NK-92 treated with Interleukin-12 subunit alpha and Interleukin-12 subunit beta, amount 100 ng/mL, for 24 hours (cell line): ENCODE measurements around the gene VWC2.

Source experiments
- DNase-seq: peaks from one replicate; lab custom pipeline; 2025; lab: John Stamatoyannopoulos, UW

Gene VWC2

DNA sequence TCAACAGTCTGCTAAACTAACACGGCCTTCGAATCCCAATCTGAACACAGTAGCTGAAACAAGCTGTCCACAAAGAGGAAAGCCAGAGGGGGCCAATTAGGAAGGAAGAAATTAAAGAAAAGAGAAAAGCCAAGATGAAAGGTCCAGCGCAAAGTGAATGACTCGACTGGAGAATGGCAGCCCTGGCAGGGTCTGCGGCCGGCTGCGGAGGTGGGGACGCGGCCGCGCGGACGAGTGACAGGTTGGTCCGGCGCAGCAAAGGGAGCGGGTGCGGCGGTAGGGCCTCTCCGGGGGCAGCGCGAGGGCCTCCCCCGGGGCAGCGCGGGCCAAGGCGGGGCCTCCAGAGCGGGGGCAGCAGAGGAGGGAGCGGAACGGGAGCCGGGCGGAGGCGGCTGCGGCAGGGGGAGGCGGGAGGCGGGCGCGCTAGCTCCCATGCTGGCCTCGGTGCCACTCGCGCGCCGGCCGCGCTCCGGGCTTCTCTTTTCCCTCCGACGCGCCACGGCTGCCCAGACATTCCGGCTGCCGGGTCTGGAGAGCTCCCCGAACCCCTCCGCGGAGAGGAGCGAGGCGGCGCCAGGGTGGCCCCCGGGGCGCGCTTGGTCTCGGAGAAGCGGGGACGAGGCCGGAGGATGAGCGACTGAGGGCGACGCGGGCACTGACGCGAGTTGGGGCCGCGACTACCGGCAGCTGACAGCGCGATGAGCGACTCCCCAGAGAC lies at the start of gene VWC2:
TSS of gene VWC2 (plus strand) at position 421 of the 718 bp plus-strand sequence. CDS start 1,798 bp downstream, outside the sequence.
- DNase-seq, result no peak

DNA sequence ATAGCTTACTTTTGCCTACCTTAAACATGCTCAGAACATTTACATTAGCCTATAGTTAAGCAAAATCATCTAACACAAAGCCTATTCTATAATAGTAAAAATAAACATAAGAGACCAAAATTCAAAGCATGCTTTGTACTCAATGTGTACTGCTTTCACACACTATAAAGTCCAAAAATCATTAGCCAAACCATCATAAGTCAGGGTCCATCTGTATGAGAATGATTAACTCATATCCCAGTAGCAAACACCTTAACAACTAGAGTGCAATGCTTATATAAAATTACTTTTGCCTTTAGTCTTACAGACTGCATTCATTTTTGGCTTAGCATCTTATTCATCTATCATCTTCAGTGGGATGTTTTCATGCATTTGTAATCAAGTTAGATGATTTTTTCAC lies 49.4 kb upstream of the VWC2 start:
- no peak for DNase-seq

DNA sequence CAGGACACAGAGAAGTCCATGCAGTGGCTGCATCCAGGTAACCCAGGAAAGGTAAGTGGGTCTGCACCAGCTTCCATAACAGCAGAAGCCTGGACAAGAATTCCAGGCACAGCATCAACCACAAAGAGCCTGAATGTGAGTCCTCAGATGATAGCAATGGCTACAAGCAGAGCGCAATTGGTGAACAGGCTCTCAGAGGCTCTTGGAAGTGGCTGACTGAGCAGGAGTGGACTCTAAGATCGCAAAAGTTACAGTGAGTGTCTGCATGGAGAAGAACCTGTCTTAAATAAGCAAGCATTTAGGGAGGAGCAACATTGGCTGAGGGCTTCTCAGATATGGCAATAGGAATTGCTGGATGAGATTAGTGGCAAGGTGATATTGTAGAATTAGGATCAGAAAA lies 41.6 kb upstream of the VWC2 start:
- no peak for DNase-seq

DNA sequence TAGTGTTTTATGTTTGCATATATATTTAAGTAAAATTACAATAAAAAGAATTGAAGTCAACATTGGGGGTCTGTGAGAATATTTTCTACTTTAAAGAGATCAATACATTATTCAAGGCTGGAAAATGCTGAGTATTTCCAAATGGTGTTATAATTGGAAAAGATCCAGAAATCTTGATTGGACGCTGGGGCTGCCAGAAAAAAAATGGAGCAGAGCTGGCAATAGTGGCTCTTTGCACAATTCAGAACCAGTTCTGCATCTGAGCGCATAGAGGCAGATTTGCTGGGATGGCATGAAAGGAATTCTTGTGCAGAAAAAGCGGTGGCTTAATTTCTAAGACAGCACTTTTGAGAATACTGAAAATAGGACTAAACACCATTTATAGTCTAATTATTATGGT lies 10.8 kb upstream of the VWC2 start:
- DNase-seq, result no peak

DNA sequence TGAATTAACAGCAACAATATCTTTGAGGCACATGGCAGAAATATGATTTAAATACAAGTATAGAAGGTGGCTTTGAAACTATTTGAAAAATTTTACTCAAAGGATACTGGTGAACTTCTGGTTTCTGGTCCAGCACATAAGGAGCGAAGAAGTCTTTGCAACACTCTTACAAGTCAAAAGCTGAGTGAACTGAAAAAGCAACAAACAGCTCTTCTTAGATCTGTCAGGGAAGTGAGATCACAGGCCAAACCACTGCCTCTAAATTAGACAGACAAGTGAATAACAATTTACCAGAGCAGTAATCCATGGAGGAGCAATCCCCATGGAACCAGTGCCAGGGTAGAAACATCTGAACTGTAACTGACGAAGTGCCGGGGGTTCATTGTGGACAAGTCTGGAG lies 9.6 kb upstream of the VWC2 start:
- no peak for DNase-seq

DNA sequence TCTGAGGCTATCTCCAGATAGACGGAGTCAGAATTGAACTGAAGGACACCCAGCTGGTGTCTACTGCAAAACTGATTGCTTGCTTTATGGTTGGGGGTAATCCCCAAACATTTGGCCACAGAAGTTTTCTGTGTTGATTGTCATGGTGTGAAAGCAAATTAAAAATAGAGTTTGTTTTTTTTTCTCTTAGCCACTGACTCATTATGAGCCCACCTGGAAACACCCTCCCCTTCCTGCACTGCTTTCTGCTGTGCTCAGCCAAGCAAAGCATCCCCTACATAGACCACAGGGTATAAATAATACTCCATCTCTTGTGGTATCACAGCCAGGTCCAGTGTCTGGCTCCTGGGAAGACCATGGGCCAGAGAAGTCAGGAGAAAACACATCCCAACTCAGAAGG lies 6.5 kb upstream of the VWC2 start:
- no peak for DNase-seq

DNA sequence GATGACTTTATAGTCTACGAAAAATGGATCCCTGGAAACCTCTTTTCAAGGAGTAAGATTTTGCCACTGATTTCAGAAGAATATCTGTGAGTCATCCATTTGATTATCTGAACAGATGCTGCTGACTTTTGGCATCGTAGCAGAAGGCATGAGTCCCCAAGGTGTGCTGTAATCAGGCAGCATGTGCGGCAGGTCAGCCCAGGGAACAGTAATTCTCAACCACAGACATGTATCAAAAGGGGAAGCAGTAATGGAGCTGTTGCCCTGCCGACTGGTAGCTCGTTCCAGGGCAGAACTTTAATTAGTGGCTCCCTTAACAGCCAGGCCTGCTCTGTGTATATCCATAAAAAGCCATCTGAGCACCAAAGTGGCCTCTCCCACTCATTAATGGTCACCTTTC lies 5.7 kb upstream of the VWC2 start:
- DNase-seq, result no peak

DNA sequence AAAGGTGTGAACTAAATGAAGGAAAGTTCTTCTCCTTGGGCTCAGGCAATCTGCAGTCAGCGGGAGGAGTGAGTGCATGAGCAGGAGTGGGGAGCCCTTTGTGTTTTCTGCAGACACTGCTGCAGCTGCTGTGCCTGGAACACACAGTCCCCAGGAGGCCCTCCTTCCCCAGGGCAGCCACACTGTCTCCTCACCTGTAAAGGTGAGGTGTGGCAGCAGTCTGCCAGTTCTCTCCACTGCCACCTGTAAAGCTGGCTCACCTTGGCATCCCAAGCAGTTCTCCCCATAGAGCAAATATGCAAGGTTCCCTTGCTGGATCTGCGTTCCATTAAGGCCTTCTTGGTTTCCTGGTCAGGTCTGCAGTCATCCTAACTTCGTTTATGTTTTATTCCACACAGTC lies 5.2 kb upstream of the VWC2 start:
- DNase-seq, result no peak

DNA sequence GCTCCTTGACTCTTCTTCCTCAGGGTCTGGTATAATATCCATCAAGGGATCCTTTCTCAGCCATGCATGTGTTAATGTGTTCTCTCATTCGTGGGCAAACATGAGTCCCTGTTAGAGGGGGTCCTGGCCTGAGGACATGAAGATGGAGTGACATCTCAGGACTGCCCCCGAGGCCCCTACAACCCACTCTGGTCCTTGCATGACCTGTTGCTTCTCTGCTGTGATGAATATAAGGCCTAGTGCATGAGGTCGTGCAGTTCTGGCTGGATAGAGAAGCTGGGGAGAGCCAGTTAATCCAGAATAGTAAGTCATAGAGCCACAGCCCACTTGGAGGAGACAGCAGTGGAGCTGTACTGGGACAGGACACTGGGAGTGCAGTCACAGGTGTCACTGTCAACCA lies 4.6 kb upstream of the VWC2 start:
- DNase-seq, result no peak

DNA sequence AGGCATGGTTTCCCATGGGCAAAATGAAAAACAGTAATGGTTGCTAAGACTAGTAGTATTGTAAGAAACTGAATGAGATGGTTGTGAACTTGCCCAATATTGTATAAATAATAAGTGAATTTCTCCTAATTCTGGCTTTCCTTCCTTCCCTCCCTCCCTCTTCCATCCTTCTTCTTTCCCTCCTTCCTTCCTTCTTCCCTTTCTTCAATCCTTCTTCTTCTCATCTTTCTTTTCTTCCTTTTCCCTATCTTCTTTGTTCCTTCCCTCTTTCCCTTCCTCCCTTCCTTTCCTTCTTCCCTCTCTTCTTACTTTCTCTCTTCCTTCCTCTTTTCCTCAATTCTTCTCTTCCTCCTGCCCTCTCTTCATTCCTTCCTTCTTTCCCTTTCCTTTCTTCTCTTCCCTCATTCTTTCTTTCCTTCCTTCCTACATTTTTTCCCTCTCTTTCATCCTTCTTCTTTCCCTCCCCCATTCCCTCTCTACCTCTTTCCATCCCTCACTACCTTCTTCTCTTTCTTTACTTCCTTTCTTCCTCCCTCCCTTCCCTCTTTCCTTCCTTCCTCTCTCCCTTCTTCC lies 4.1 kb upstream of the VWC2 start:
- no peak for DNase-seq

DNA sequence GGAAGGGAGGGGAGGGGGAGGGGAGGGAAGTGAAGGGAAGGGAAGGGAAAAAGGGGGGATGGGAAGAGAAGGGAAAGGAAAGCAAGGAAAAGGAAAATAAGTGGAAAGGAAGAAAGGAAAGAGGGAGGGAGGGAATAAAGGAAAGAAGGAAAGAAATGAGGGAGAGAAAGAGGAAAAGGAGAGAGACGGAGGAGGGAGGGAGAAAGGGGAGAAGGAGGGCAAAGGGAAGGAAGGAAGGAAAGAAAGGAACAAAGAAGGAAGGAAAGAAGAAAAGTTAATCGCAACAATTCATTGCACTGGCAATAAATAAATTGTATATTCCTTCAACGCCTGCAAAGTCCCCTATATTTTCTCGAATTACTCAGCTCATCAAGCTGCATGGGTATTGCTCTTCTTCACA lies 2.6 kb upstream of the VWC2 start:
- DNase-seq, result no peak

DNA sequence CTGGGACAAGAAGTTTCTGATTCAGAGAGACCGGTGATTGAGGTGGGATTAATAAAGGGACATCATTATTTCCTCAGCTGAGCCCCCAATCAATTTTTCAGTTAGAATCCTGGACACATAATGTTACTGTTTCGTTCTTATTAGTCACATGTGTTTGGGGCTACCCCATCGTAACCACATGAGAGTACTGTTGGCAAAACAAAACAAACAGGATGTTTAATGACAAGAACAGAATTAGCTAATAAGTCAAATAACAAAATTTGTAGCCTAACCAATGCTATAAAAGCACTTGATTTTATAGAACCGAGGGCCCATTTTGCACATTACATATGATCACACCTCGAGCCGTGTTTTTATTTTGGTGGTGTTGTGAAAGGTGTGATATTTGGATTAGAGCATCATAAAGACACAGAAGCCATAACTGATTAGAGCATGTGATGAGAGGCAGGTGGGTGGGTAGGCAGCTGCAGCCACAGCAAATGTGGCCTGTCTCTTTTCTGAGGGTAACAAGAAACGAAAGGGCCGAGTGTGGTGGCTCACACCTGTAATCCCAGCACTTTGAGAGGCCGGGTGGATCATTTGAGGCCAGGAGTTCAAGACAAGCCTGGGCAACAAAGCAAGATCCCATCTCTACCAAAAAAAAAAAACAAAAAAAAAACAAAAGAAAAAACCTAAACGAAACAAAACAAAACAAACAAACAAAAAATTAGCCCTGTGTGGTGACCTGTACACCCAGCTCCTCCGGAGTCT lies 1.8 kb upstream of the VWC2 start:
- no peak for DNase-seq

DNA sequence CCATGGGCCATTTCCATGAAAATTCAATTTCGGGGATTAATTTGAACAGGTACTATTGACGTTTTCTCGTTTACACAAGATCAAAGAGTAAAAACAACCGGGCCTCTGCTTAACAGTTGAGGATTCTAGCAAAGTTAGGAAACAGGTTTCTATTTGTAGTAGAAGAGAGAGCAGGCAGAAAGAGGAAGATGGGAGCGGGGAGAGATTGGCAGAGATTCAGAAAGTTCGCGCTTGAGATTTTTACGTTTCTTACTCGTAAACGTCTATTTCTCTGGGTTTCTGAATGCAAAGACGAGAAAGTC lies 571 bp upstream of the VWC2 start:
- no peak for DNase-seq

DNA sequence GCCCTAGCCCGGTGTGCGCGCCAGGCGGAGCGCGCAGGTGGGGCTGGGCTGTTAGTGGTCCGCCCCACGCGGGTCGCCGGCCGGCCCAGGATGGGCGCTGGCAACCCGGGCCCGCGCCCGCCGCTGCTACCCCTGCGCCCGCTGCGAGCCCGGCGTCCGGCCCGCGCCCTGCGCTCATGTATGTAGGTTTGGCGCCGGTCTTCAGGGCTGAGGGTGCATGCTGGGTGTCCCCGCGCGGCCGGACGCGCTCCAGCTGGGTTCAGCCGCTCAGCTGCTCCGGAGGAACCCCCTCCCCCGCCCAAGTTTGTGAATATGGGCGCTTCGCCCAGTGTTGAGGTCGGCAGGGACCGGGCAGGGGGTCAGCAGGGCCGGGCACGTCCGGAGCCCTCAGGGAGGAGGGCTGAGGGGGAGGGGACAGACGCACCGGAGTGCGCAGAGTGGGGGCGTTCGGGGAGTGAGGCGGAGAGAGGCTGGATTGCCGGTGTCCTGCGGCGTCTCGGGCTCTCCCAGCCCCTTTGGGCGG lies 559 bp downstream of the VWC2 start:
- no peak for DNase-seq

DNA sequence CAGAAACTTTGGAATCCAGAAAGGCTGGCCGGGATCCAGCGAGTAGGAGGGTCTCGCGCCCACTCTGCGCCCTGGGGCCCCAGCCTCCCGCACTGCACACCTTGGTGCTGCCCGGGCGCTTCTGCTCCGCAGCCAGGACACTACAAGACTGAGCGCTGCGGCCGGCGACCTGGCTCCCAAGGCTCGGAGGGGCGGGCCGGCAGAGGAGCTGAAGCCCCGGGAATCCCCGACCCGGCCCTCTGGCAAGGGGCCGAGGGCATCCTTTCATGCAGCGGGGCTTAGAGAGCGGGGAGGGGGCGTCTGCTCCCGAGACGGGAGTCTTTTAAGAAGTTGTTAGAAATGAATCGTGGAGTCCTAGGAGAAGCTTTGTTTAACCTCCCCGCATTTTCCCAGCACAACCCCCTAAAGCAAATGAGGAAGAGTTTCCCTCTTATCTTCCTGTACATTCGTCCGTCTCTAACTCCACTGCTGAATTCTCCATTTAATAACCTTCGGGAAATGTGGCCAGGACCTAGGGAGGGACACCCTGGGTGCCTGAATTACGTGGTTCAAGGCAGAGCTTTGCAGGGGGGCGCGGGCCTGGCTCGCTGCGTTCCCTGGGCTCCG lies 1.1 kb downstream of the VWC2 start:
- DNase-seq, result no peak

DNA sequence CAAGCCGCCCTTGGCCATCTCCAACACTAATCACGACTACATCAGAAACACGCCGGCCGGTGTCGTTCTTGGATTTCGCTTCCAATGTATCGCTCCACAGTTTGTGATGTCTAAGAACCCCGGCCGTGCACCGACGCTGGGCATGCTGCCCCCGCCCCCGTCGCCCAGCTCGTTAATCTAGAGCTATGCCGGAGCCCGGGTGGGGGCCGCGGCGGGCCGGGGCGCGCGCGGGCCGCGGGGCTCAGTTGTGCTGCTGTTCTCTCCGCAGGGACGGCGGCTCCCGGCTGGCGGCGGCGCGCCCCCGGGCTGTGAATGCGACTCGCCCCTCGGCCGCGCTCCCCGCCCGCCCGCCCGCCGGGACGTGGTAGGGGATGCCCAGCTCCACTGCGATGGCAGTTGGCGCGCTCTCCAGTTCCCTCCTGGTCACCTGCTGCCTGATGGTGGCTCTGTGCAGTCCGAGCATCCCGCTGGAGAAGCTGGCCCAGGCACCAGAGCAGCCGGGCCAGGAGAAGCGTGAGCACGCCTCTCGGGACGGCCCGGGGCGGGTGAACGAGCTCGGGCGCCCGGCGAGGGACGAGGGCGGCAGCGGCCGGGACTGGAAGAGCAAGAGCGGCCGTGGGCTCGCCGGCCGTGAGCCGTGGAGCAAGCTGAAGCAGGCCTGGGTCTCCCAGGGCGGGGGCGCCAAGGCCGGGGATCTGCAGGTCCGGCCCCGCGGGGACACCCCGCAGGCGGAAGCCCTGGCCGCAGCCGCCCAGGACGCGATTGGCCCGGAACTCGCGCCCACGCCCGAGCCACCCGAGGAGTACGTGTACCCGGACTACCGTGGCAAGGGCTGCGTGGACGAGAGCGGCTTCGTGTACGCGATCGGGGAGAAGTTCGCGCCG lies 1.9 kb downstream of the VWC2 start:
- no peak for DNase-seq

DNA sequence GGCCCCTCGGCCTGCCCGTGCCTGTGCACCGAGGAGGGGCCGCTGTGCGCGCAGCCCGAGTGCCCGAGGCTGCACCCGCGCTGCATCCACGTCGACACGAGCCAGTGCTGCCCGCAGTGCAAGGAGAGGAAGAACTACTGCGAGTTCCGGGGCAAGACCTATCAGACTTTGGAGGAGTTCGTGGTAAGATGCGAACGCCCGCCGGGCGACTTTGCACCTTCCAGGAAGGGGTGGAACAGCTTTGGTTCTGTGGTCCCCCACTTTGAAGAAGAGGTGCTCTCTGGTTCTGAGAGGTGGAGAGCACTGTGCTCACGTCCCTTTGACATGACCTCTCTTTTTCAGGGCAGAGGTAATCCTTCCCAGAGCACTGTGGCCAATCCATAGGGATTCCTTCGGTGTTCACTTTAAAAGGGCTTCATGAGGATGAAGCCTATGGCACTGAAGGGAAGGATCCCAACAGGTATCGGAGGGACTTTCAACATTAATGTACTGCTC lies 2.6 kb downstream of the VWC2 start:
- DNase-seq, result no peak

DNA sequence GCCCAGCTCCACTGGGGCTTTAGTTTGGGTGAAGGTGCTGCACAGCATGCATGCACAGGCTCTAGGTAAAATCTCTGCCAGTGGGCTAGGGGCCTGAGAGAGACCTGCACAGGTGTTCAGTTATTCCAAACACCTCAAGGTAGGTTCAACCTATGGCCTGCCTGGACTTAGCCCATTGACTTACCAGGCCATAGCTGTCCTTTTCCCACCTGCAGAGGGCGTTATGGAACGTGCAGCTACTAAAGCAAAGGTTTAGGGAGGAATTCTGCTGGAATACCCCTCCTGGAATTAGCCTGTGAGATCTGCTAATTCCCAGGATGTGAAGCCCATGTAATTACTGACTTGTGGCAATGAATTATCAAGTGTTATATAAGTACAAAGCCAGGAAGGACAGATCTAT lies 3.6 kb downstream of the VWC2 start:
- no peak for DNase-seq

DNA sequence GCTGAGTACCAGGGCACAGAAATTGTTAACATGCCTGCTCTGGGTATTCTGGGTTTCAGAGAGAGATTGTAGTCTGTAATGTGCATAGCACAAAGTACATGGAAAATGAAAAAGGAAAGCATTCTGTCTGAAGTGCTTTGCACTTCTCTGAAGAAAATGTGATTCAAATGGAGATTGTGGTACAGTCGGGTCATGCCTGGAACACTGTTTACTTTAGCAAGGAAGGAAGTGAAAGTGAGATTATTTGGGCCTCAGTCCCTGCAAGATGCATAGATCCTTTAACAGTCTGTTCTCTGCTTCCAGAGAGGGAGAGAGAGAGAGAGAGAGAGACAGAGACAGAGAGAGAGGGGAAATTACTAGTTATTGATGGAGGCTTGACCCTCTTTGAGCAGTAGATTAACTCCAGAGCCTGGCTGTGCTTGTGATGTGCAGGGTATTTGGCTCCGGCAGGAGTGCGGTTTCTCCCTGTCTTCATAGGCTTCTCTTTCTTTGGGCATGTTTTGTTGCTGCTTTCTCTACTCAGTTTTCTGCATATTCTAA lies 5.4 kb downstream of the VWC2 start:
- DNase-seq, result no peak

DNA sequence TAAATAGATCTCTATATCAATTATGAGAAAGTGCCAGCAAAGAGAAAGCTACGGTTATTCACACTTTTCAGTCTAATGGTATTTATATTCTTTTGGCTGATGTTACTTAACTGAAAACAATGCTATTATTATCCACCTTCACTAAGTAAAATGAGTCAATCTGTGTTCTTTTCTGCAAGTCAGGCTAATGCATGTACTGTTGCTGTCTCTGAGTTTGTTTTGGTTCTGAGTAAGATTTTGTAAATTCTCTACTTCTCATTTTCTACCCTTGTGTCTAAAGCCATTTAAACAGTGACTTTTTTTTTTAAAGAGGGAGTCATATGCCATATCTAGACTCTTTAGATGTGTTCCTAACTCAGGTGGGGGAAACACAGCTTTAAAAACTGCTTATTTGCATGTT lies 7.5 kb downstream of the VWC2 start:
- no peak for DNase-seq

DNA sequence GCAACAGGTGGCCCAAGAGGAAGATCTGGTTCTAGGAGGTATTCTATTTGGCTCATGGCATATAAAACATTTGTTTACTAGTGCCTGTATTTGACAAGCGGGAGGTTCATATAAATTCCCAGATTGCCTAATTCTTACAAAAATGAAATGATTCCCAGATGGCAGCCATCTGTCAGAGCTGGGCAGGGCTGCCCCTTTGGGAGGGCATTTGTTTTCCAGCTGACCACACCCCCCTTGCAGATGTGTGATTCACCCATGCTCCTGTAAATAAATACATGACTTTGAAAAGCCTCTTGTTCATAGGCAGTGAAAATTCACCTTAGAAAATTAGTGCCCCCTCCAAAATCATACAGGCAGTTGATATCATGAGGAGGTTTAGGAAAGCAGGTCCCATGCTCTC lies 8.6 kb downstream of the VWC2 start:
- DNase-seq, result no peak

DNA sequence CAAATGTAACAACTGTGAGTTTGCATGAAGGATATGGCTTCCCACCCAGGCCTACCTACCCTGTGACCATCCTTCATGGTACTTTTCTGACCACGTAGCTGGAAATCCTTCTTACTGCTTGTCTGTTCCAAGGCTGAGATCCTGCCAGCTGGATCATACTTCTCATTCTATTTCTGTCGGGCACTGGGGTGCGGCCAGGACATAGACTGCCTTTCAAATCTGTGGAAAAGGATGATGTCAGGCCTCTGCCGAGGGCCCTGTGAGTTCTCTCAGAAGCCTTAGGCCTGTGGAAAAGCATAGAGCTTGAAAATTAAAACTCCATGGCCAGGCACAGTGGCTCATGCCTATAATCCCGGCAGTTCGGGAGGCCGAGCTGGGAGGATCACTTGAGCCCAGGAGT lies 10.0 kb downstream of the VWC2 start:
- DNase-seq, result no peak
